Liver (tissue), 9 donors: ENCODE results near the gene EXOC6. TPM values are rescaled to one million over a fixed set of nuclear protein-coding genes. Genes with fewer than 3 reads are reported as not detected.

Experiments used
- DNase-seq: peaks from one replicate; pipeline ENCODE4 v3.0.0-alpha.2; 2017; ENCODE audit warnings: low spot score
- H3K27ac ChIP-seq, 2 donors: one replicate each; pipeline ENCODE4 v1.7.0; 2013; ENCODE audit warnings: inconsistent platforms in 2 of 2, low read length in 2 of 2, control low read depth in 1 of 2, low read depth in 1 of 2, mild to moderate bottlenecking in 1 of 2
- H3K27me3 ChIP-seq, 4 donors: one replicate each; pipeline versions ENCODE4 v1.6.1 to v1.7.0; 2013; ENCODE audit warnings: low read length in 3 of 4, inconsistent platforms in 1 of 4, mild to moderate bottlenecking in 1 of 4, moderate library complexity in 1 of 4; ENCODE audit not compliant: control insufficient read depth in 4 of 4, insufficient read depth in 4 of 4
- H3K36me3 ChIP-seq, 4 donors: one replicate each; pipeline versions ENCODE4 v1.6.1 to v1.7.0; 2013; ENCODE audit warnings: low read length in 3 of 4, mild to moderate bottlenecking in 3 of 4, low read depth in 1 of 4, moderate library complexity in 1 of 4; ENCODE audit not compliant: control insufficient read depth in 4 of 4, insufficient read depth in 3 of 4
- H3K4me1 ChIP-seq, 4 donors: one replicate each; pipeline versions ENCODE4 v1.6.1 to v1.7.0; 2013; ENCODE audit warnings: low read length in 3 of 4, mild to moderate bottlenecking in 3 of 4, moderate library complexity in 1 of 4; ENCODE audit not compliant: control insufficient read depth in 4 of 4, insufficient read depth in 4 of 4
- H3K4me3 ChIP-seq, 3 donors: one replicate each; pipeline versions ENCODE4 v1.6.1 to v1.7.0; 2013; ENCODE audit warnings: low read length in 3 of 3, control low read depth in 1 of 3, low read depth in 1 of 3, mild to moderate bottlenecking in 1 of 3
- H3K9ac ChIP-seq, 2 donors: one replicate each; pipeline ENCODE4 v1.7.0; 2013; ENCODE audit warnings: low read length in 2 of 2, mild to moderate bottlenecking in 2 of 2, moderate library complexity in 2 of 2, control low read depth in 1 of 2, low read depth in 1 of 2
- H3K9me3 ChIP-seq, 4 donors: one replicate each; pipeline versions ENCODE4 v1.6.1 to v1.7.0; 2013; ENCODE audit warnings: low read length in 3 of 4; ENCODE audit not compliant: control insufficient read depth in 4 of 4
- ATF3 ChIP-seq: IDR thresholded peaks from 2 replicates; pipeline ENCODE4 v1.6.1; 2016; ENCODE audit warnings: antibody characterized with exemption
- CTCF ChIP-seq: fragments of 150-350 bp; IDR thresholded peaks from 2 replicates; pipeline ENCODE4 v1.5.1; 2017; ENCODE audit warnings: improper control_type of control experiment, low read depth, low read length; ENCODE audit not compliant: missing input control
- EGR1 ChIP-seq, 2 donors: IDR thresholded peaks; 2 replicates each; pipeline ENCODE4 v1.6.1; 2016 to 2018; ENCODE audit warnings: antibody characterized with exemption in 2 of 2, low read depth in 2 of 2
- FOXA1 ChIP-seq: IDR thresholded peaks from 2 replicates; pipeline ENCODE4 v1.6.1; 2016; ENCODE audit warnings: antibody characterized with exemption
- FOXA2 ChIP-seq: IDR thresholded peaks from 2 replicates; pipeline ENCODE4 v1.6.1; 2016; ENCODE audit warnings: antibody characterized with exemption
- GABPA ChIP-seq, 2 donors: IDR thresholded peaks in 1 of 2; conservative IDR thresholded peaks in 1 of 2; 2 replicates each; pipeline ENCODE4 v1.6.1; 2016; ENCODE audit warnings: antibody characterized with exemption in 2 of 2, mild to moderate bottlenecking in 1 of 2, moderate library complexity in 1 of 2
- HNF4A ChIP-seq, 2 donors: conservative IDR thresholded peaks; 2 replicates each; pipeline ENCODE4 v1.6.1; 2016; ENCODE audit warnings: antibody characterized with exemption in 2 of 2, mild to moderate bottlenecking in 2 of 2
- HNF4G ChIP-seq: IDR thresholded peaks from 2 replicates; pipeline ENCODE4 v1.6.1; 2016; ENCODE audit warnings: antibody characterized with exemption
- JUND ChIP-seq, 2 donors: IDR thresholded peaks; 2 replicates each; pipeline ENCODE4 v1.6.1; 2016; ENCODE audit warnings: antibody characterized with exemption in 2 of 2
- MAX ChIP-seq: IDR thresholded peaks from 2 replicates; pipeline ENCODE4 v1.6.1; 2016; ENCODE audit warnings: antibody characterized with exemption
- NR2F2 ChIP-seq: IDR thresholded peaks from 2 replicates; pipeline ENCODE4 v1.6.1; 2016; ENCODE audit warnings: antibody characterized with exemption
- RAD21 ChIP-seq, 2 donors: IDR thresholded peaks; 2 replicates each; pipeline ENCODE4 v1.6.1; 2016; ENCODE audit warnings: antibody characterized with exemption in 2 of 2, mild to moderate bottlenecking in 2 of 2
- REST ChIP-seq: IDR thresholded peaks from 2 replicates; pipeline ENCODE4 v1.6.1; 2016; ENCODE audit warnings: antibody characterized with exemption, mild to moderate bottlenecking
- RXRA ChIP-seq, 2 donors: IDR thresholded peaks; 2 replicates each; pipeline ENCODE4 v1.6.1; 2017 to 2018; ENCODE audit warnings: antibody characterized with exemption in 2 of 2, mild to moderate bottlenecking in 1 of 2
- SP1 ChIP-seq: IDR thresholded peaks from 2 replicates; pipeline ENCODE4 v1.6.1; 2018; ENCODE audit warnings: antibody characterized with exemption, mild to moderate bottlenecking
- TAF1 ChIP-seq: conservative IDR thresholded peaks from 2 replicates; pipeline ENCODE4 v1.6.1; 2016; ENCODE audit warnings: antibody characterized with exemption, mild to moderate bottlenecking
- YY1 ChIP-seq: IDR thresholded peaks from 2 replicates; pipeline ENCODE4 v1.6.1; 2016; ENCODE audit warnings: antibody characterized with exemption, mild to moderate bottlenecking
- ZBTB33 ChIP-seq: IDR thresholded peaks from 2 replicates; pipeline ENCODE4 v1.6.1; 2016; ENCODE audit warnings: antibody characterized with exemption
- WGBS: extraction: QIAGEN DNeasy Blood & Tissue Kit; methylation state at CpG from one replicate; pipeline ENCODE4 v1.1.7; 2013; 5-methylcytosine and 5-hydroxymethylcytosine counted together
- polyA plus RNA-seq, 2 donors: library from polyadenylated mRNA; stranded (reverse) in 1 of 2; unstranded in 1 of 2; fragments of 200-250 nt in 1 of 2; fragments of >200 nt in 1 of 2; fragmentation: Nextera tagmentation in 1 of 2; extraction: Ambion mirVana in 1 of 2; gene quantifications; one replicate each; pipeline versions ENCODE4 v1.2.1 to v1.2.3, GENCODE V29; 2013 to 2015
- total RNA-seq, 2 donors: library from RNA; depleted of rRNA; stranded (reverse); fragments of >200 nt; gene quantifications; one replicate each; pipeline ENCODE4 v1.2.3, GENCODE V29; 2014
- donor health status: healthy.
- donor health status: healthy.
- donor health status: healthy.
- donor health status: healthy.
- donor health status: healthy.

EXOC6 gene
- total and polyA plus RNA-seq, 4 donors, result 6.5 to 35.4 (median 8.4) TPM

- TF ChIP-seq EGR1 (IDR thresholded peaks at IDR 0.05; ENCODE audit: low read depth in 2 of 2), result no peak
- no peak for TF ChIP-seq JUND (IDR thresholded peaks at IDR 0.05)
- no peak for TF ChIP-seq RXRA (IDR thresholded peaks at IDR 0.05)
- TF ChIP-seq RAD21 (IDR thresholded peaks at IDR 0.05), result no peak
- TF ChIP-seq ZBTB33, result no peak
- no peak for TF ChIP-seq FOXA1
- no peak for TF ChIP-seq REST
- no peak for TF ChIP-seq GABPA (IDR thresholded peaks at IDR 0.05 in 1 of 2, conservative IDR thresholded peaks at IDR 0.05 in 1 of 2)
- TF ChIP-seq FOXA2, result no peak
- TF ChIP-seq ATF3, result no peak
- TF ChIP-seq NR2F2, result no peak
- TF ChIP-seq TAF1, result no peak
- no peak for TF ChIP-seq CTCF
- TF ChIP-seq MAX, result no peak
- TF ChIP-seq HNF4A (conservative IDR thresholded peaks at IDR 0.05), result no peak
- TF ChIP-seq SP1, result no peak
- no peak for TF ChIP-seq YY1
- 89% methylated on average over 3 of the region's 3 CpGs for WGBS
- Histone ChIP-seq H3K4me3 (no peak overlapping the region), H3K4me1 (no peaks in the 10 kb centered on the region), H3K27ac (no peak overlapping the region), H3K27me3 (no peaks in the 10 kb centered on the region), H3K36me3 (no peaks in the 10 kb centered on the region), H3K9ac (no peak overlapping the region), H3K9me3 (no peaks in the 10 kb centered on the region)
- no peak for DNase-seq
Observed at GRCh38 chr10:92867235-92867634, 18.9 kb downstream of the EXOC6 start.

- DNase-seq, result no peak
- no peaks in the 10 kb centered on the region for H3K4me1 ChIP-seq
- no peak overlapping the region for H3K9ac ChIP-seq
- 71% methylated on average over 3 of the region's 3 CpGs for WGBS
- no peak overlapping the region for H3K4me3 ChIP-seq
- no peak overlapping the region for H3K27ac ChIP-seq
- no peaks in the 10 kb centered on the region for H3K36me3 ChIP-seq
- H3K9me3 ChIP-seq, result no peaks in the 10 kb centered on the region
- no peaks in the 10 kb centered on the region for H3K27me3 ChIP-seq
- TF ChIP-seq FOXA2, result no peak
- TF ChIP-seq HNF4G, result no peak
- no peak for TF ChIP-seq HNF4A (conservative IDR thresholded peaks at IDR 0.05)
- TF ChIP-seq RAD21 (IDR thresholded peaks at IDR 0.05), result no peak
- TF ChIP-seq TAF1, result no peak
- no peak for TF ChIP-seq CTCF
Observed at GRCh38 chr10:92868036-92868435, 19.7 kb downstream of the EXOC6 start.
